Hematopoietic multipotent progenitor cell treated with erythropoietin and hydrocortisone succinate and interleukin-3 and kit ligand, for 6 days (in vitro differentiated cells): ENCODE data around the gene TMEM132A.
"Not testable (repeated sequence)": the region's sequence is repeated elsewhere in the genome, so short reads cannot be mapped to it uniquely, and the experiment has no call there.

Experiments used
- DNase-seq: peaks from one replicate; pipeline ENCODE4 v3.0.0-alpha.2; 2015

Gene TMEM132A

GRCh38 chr11:60906132-60906972 lies 17.9 kb upstream of the TMEM132A start, which contains the start of gene PRPF19:
TSS of gene PRPF19 (minus strand) at chr11:60906585. CDS start at chr11:60906382, 203 bp downstream.
- peak; percentile 99 for DNase-seq

- no peak for DNase-seq
Measured at GRCh38 chr11:60908803-60909202, 15.5 kb upstream of the TMEM132A start.

- not testable (repeated sequence) for DNase-seq
Measured at GRCh38 chr11:60909680-60910280, 14.5 kb upstream of the TMEM132A start.

- no peak for DNase-seq
Measured at GRCh38 chr11:60910281-60910687, 14.0 kb upstream of the TMEM132A start.

GRCh38 chr11:60910711-60911380 lies 13.4 kb upstream of the TMEM132A start:
- peak; percentile 32 for DNase-seq

- no peak for DNase-seq
Measured at GRCh38 chr11:60912223-60912850, 11.9 kb upstream of the TMEM132A start.

- no peak for DNase-seq
Measured at GRCh38 chr11:60912851-60913528, 11.3 kb upstream of the TMEM132A start.

- DNase-seq = peak; percentile 97
Measured at GRCh38 chr11:60913793-60914632, 10.2 kb upstream of the TMEM132A start, which contains the start of gene TMEM109. TSS of gene TMEM109 (plus strand) at chr11:60914158. CDS start at chr11:60919694, 5,536 bp downstream.

- DNase-seq = peak; percentile 64
Measured at GRCh38 chr11:60914633-60915247, 9.5 kb upstream of the TMEM132A start.

GRCh38 chr11:60915248-60915914 lies 8.9 kb upstream of the TMEM132A start:
- DNase-seq = peak; percentile 82

- DNase-seq = no peak
Measured at GRCh38 chr11:60916669-60917206, 7.5 kb upstream of the TMEM132A start.

GRCh38 chr11:60917267-60917666 lies 7.0 kb upstream of the TMEM132A start:
- DNase-seq = no peak

GRCh38 chr11:60918251-60918938 lies 5.9 kb upstream of the TMEM132A start:
- peak; percentile 63 for DNase-seq

GRCh38 chr11:60918939-60919265 lies 5.4 kb upstream of the TMEM132A start:
- no peak for DNase-seq

GRCh38 chr11:60919320-60919719 lies 4.9 kb upstream of the TMEM132A start:
- no peak for DNase-seq

GRCh38 chr11:60919956-60920355 lies 4.3 kb upstream of the TMEM132A start:
- DNase-seq = no peak

GRCh38 chr11:60921259-60921658 lies 3.0 kb upstream of the TMEM132A start:
- DNase-seq = no peak

- no peak for DNase-seq
Measured at GRCh38 chr11:60921777-60922335, 2.4 kb upstream of the TMEM132A start.

GRCh38 chr11:60922906-60923305 lies 1.4 kb upstream of the TMEM132A start:
- DNase-seq = no peak
